Measurements from ENCODE around the gene DEF6.

GRCh38 chr6:35327349-35328027 lies 29.9 kb downstream of the DEF6 start:
- TF ChIP-seq CTCF (IDR thresholded peaks at IDR 0.05; ENCODE audit: low read length) (peak; percentile 81), EZH2 (optimal IDR thresholded peaks at IDR 0.05; ENCODE audit: low read depth, low read length) (no peak)

Measured in MM.1S (cell line).